GM12891 (cell line): ENCODE data around the gene SLC4A4.

Source experiments
- POLR2A ChIP-seq: IDR thresholded peaks from 2 replicates; pipeline ENCODE4 v1.6.1; 2011; ENCODE audit warnings: low read depth, low read length, control low read depth
- POLR2AphosphoS5 ChIP-seq: IDR thresholded peaks from 2 replicates; pipeline ENCODE4 v1.6.1; 2011; ENCODE audit warnings: low read depth, low read length, control low read depth

- TF ChIP-seq POLR2AphosphoS5 (no peak), POLR2A (no peak)
These were observed 131.7 kb downstream of the SLC4A4 start for GRCh38 chr4:71470524-71470923.
